BJ (cell line): ENCODE data around the gene ZNF592. TPM values are rescaled to one million over a fixed set of nuclear protein-coding genes. Genes with fewer than 3 reads are reported as not detected.

Source experiments
- CTCF ChIA-PET: fragments of 350-600 bp; formaldehyde crosslinking; extraction: SDS; loops from one replicate; lab custom pipeline; 2021; ENCODE audit warnings: antibody characterized with exemption, inconsistent platforms; lab: Yijun Ruan, JAX
- POLR2A ChIA-PET: fragments of 300-600 bp; sonication (Branson Sonifier 250); formaldehyde crosslinking; extraction: SDS; loops from one replicate; lab custom pipeline; 2021; ENCODE audit warnings: antibody characterized with exemption; lab: Charles Lee
- DNase-seq: peaks from one replicate; pipeline ENCODE4 v3.0.0-alpha.2; 2011; ENCODE audit warnings: low read depth
- H3K27me3 ChIP-seq: 2 replicates; pipeline ENCODE4 v1.6.0; 2011; ENCODE audit warnings: low read length; ENCODE audit not compliant: control insufficient read depth, insufficient read depth
- H3K36me3 ChIP-seq: 2 replicates; pipeline ENCODE4 v1.5.1; 2011; ENCODE audit warnings: low read length; ENCODE audit not compliant: control insufficient read depth, insufficient read depth
- H3K4me3 ChIP-seq: 2 replicates; pipeline ENCODE4 v1.5.1; 2011; ENCODE audit warnings: low read depth, mild to moderate bottlenecking, control low read depth, low read length
- CTCF ChIP-seq: IDR thresholded peaks from 2 replicates; pipeline ENCODE4 v1.5.1; 2011; ENCODE audit warnings: low read depth, mild to moderate bottlenecking, control low read depth, inconsistent platforms, low read length, moderate library complexity; ENCODE audit not compliant: insufficient read depth
- polyA plus RNA-seq: library from polyadenylated mRNA; depleted of rRNA; stranded (reverse); fragments of >200 nt; gene quantifications from 2 replicates; pipeline ENCODE4 v1.2.3, GENCODE V29; 2011

Gene ZNF592
- polyA plus RNA-seq, 1 experiment, result 11.0 TPM

GRCh38 chr15:84818261-84819131 is 70.1 kb downstream of the ZNF592 start:
- Histone ChIP-seq H3K27me3 (peaks cover 2% of the 10 kb centered on the region), H3K36me3 (no peaks in the 10 kb centered on the region), H3K4me3 (no peak overlapping the region)
- TF ChIP-seq CTCF, result no peak
- CTCF ChIA-PET, result interaction anchor here (1.3 to 1.7 kb wide), 3 partner anchors 9 to 14 kb away, joined by 4 to 7 read pairs (median 6); no protein-coding TSS in a partner anchor
- POLR2A ChIA-PET, result no interaction called here
- DNase-seq, result no peak

- no peak for DNase-seq
- TF ChIP-seq CTCF, result no peak
- no peak overlapping the region for H3K4me3 ChIP-seq
- no peaks in the 10 kb centered on the region for H3K36me3 ChIP-seq
- ChIA-PET CTCF (interaction anchor here (1.2 to 1.7 kb wide), 4 partner anchors 10 to 232 kb away, joined by 4 to 7 read pairs (median 5); no protein-coding TSS in a partner anchor), POLR2A (no interaction called here)
- peaks cover 2% of the 10 kb centered on the region for H3K27me3 ChIP-seq
Measured at GRCh38 chr15:84819291-84819768, 70.9 kb downstream of the ZNF592 start.

DNA sequence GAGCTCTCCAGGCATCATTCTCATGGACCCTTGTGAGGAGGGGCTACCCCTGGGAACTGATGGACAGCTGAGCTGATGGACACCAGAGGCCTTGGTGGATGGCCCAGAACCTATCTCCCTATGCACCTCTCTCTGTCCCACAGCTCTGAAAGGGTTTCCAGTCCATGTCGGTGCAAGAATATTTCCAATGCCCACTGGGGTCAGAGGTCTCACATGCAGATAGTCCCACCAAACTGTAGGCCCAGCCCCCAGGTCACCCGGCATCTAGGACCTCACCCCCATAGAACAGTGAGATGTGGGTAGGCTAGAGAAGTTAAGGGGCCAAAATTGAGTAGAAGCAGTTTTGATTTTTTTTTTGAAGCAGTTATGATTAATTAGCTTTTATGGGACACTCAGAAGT is 71.4 kb downstream of the ZNF592 start:
- no peak overlapping the region for H3K4me3 ChIP-seq
- no peak for TF ChIP-seq CTCF
- POLR2A ChIA-PET, result no interaction called here

DNA sequence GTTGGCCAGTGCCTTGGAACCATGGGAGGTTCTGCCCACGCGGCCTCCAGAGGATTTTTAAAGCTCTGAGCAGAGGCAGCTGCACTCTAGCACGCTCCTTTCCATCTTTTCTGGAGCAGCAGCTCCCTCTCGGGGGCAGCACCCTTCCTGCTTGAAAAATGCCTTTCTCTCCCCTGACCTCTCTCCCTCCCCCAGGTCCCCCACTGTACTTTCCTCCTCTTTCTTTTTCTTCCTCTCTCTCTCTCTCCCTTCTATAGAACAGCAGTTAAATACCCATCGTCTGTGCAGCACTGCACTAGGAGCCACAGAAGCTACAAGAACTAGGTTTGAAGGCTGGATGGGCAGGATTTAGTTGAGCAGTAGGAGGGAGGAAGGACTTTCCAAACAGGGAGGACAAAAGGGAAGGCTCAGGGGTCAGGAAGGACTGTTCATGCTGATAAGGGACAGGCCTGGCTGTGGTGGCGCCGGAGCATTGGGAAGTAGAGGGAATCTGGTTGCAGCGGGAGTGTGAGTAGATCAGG is 73.2 kb downstream of the ZNF592 start:
- ChIA-PET CTCF (interaction anchor here (1.0 to 1.5 kb wide), 3 partner anchors 10 to 13 kb away, joined by 3 to 5 read pairs (median 3); no protein-coding TSS in a partner anchor), POLR2A (interaction anchor here (0.7 kb wide), 1 partner anchor 172 kb away, joined by 4 read pairs; no protein-coding TSS in a partner anchor)
- TF ChIP-seq CTCF, result no peak
- DNase-seq, result no peak
- Histone ChIP-seq H3K4me3 (no peak overlapping the region), H3K36me3 (no peaks in the 10 kb centered on the region), H3K27me3 (peaks cover 4% of the 10 kb centered on the region)

More for the DNA sequence above, 71.4 kb downstream of the ZNF592 start:
- Histone ChIP-seq H3K36me3 (no peaks in the 10 kb centered on the region), H3K27me3 (peaks cover 2% of the 10 kb centered on the region)
- no peak for DNase-seq
- CTCF ChIA-PET, result interaction anchor here (1.2 to 1.6 kb wide), 3 partner anchors 13 to 232 kb away, joined by 4 to 7 read pairs (median 4); no protein-coding TSS in a partner anchor
